Neural cell (in vitro differentiated cells): ENCODE results near the gene AEBP2.

Experiments
- CTCF ChIP-seq: fragments of 450-650 bp; IDR thresholded peaks from 2 replicates; pipeline ENCODE4 v1.5.1; 2014; ENCODE audit warnings: antibody characterized with exemption, mild to moderate bottlenecking, moderate library complexity; ENCODE audit not compliant: poor library complexity, severe bottlenecking
- EP300 ChIP-seq: fragments of 450-650 bp; conservative IDR thresholded peaks from 2 replicates; pipeline ENCODE4 v1.6.1; 2014; ENCODE audit warnings: antibody characterized with exemption, mild to moderate bottlenecking, moderate library complexity; ENCODE audit not compliant: poor library complexity, severe bottlenecking
- SMC3 ChIP-seq: fragments of 450-650 bp; conservative IDR thresholded peaks from 2 replicates; pipeline ENCODE4 v1.6.1; 2014; ENCODE audit warnings: antibody characterized with exemption, mild to moderate bottlenecking, moderate library complexity; ENCODE audit not compliant: poor library complexity
- TAF1 ChIP-seq: IDR thresholded peaks from 2 replicates; pipeline ENCODE4 v1.6.1; 2012; ENCODE audit warnings: low read depth

GRCh38 chr12:19454837-19455236 lies 15.5 kb downstream of the AEBP2 start:
- TF ChIP-seq CTCF (no peak), SMC3 (no peak), TAF1 (no peak), EP300 (no peak)
